H9 (cell line): ENCODE measurements around the gene SPOUT1. TPM values are rescaled to one million over a fixed set of nuclear protein-coding genes. Genes with fewer than 3 reads are reported as not detected.

Experiments
- DNase-seq: peaks from one replicate; pipeline ENCODE4 v3.0.0-alpha.2; 2017
- H2AFZ ChIP-seq: one replicate; pipeline ENCODE4 v1.6.1; 2013; ENCODE audit warnings: mild to moderate bottlenecking, low read length, control low read depth, moderate library complexity
- H2AK5ac ChIP-seq: 2 replicates; pipeline ENCODE4 v1.6.1; 2013; ENCODE audit warnings: low read length, control low read depth, mixed read lengths; ENCODE audit not compliant: insufficient read length
- H2BK120ac ChIP-seq: one replicate; pipeline ENCODE4 v1.6.1; 2013; ENCODE audit warnings: low read depth, mild to moderate bottlenecking, low read length, control low read depth, inconsistent platforms; ENCODE audit not compliant: poor library complexity, severe bottlenecking
- H2BK12ac ChIP-seq: 2 replicates; pipeline ENCODE4 v1.6.1; 2013; ENCODE audit warnings: low read length, control low read depth, mixed read lengths, low read depth; ENCODE audit not compliant: insufficient read length
- H2BK15ac ChIP-seq: 2 replicates; pipeline ENCODE4 v1.6.1; 2013; ENCODE audit warnings: low read depth, low read length, control low read depth
- H2BK20ac ChIP-seq: one replicate; pipeline ENCODE4 v1.6.1; 2013; ENCODE audit warnings: low read depth, mild to moderate bottlenecking, low read length, control low read depth, inconsistent platforms; ENCODE audit not compliant: poor library complexity, severe bottlenecking
- H2BK5ac ChIP-seq: 2 replicates; pipeline ENCODE4 v1.6.1; 2013; ENCODE audit warnings: low read length, control low read depth, mixed read lengths; ENCODE audit not compliant: insufficient read length
- H3K14ac ChIP-seq: 2 replicates; pipeline ENCODE4 v1.6.1; 2013; ENCODE audit warnings: low read length, control low read depth; ENCODE audit not compliant: insufficient read depth
- H3K18ac ChIP-seq: 2 replicates; pipeline ENCODE4 v1.6.1; 2013; ENCODE audit warnings: low read depth, mild to moderate bottlenecking, mixed read lengths, low read length, control low read depth; ENCODE audit not compliant: insufficient read length
- H3K23ac ChIP-seq: 2 replicates; pipeline ENCODE4 v1.6.1; 2013; ENCODE audit warnings: low read length, control low read depth, mixed read lengths, low read depth; ENCODE audit not compliant: insufficient read length
- H3K23me2 ChIP-seq: 2 replicates; pipeline ENCODE4 v1.6.1; 2013; ENCODE audit warnings: low read depth, mild to moderate bottlenecking, mixed read lengths, low read length, control low read depth; ENCODE audit not compliant: insufficient read length, poor library complexity, severe bottlenecking
- H3K27ac ChIP-seq: 2 replicates; pipeline ENCODE4 v1.5.1; 2013; ENCODE audit warnings: low read length, control low read depth, mixed read lengths, low read depth; ENCODE audit not compliant: insufficient read length
- H3K27me3 ChIP-seq: 2 replicates; pipeline ENCODE4 v1.6.1; 2013; ENCODE audit warnings: low read length, control low read depth, inconsistent platforms; ENCODE audit not compliant: insufficient read depth
- H3K4ac ChIP-seq: 2 replicates; pipeline ENCODE4 v1.6.1; 2013; ENCODE audit warnings: low read depth, mild to moderate bottlenecking, control low read depth, inconsistent platforms, low read length, moderate library complexity
- H3K4me1 ChIP-seq: 2 replicates; pipeline ENCODE4 v1.6.1; 2013; ENCODE audit warnings: low read length, control low read depth, inconsistent platforms; ENCODE audit not compliant: insufficient read depth
- H3K4me2 ChIP-seq: 2 replicates; pipeline ENCODE4 v1.6.1; 2013; ENCODE audit warnings: low read length, control low read depth, mixed read lengths; ENCODE audit not compliant: insufficient read length, insufficient read depth
- H3K56ac ChIP-seq: 2 replicates; pipeline ENCODE4 v1.6.1; 2013; ENCODE audit warnings: low read depth, mild to moderate bottlenecking, mixed read lengths, low read length, control low read depth; ENCODE audit not compliant: insufficient read length
- H3K79me1 ChIP-seq: 2 replicates; pipeline ENCODE4 v1.6.1; 2013; ENCODE audit warnings: low read depth, mild to moderate bottlenecking, moderate library complexity, low read length, control low read depth, inconsistent platforms; ENCODE audit not compliant: insufficient read depth, poor library complexity, severe bottlenecking
- H3K79me2 ChIP-seq: 2 replicates; pipeline ENCODE4 v1.6.1; 2013; ENCODE audit warnings: low read length, control low read depth, inconsistent platforms; ENCODE audit not compliant: insufficient read depth
- H3K9ac ChIP-seq: 2 replicates; pipeline ENCODE4 v1.6.1; 2013; ENCODE audit warnings: low read length, control low read depth, mixed read lengths; ENCODE audit not compliant: insufficient read length; ENCODE audit errors: extremely low read depth
- H3K9me3 ChIP-seq: one replicate; pipeline ENCODE4 v1.6.1; 2013; ENCODE audit warnings: low read depth, low read length, inconsistent platforms; ENCODE audit not compliant: control insufficient read depth
- H3T11ph ChIP-seq: one replicate; pipeline ENCODE4 v1.6.1; 2013; ENCODE audit warnings: mild to moderate bottlenecking, low read length, control low read depth, inconsistent platforms
- H4K20me1 ChIP-seq: one replicate; pipeline ENCODE4 v1.6.1; 2013; ENCODE audit not compliant: control insufficient read depth, insufficient read length, insufficient read depth
- H4K5ac ChIP-seq: 2 replicates; pipeline ENCODE4 v1.6.1; 2013; ENCODE audit warnings: low read depth, mild to moderate bottlenecking, mixed read lengths, low read length, control low read depth; ENCODE audit not compliant: insufficient read length
- H4K8ac ChIP-seq: replicated peaks from 2 replicates; pipeline ENCODE4 v1.6.1; 2013; ENCODE audit warnings: low read length, control low read depth, mixed read lengths, low read depth; ENCODE audit not compliant: insufficient read length
- H4K91ac ChIP-seq: 2 replicates; pipeline ENCODE4 v1.6.1; 2013; ENCODE audit warnings: low read depth, mild to moderate bottlenecking, moderate library complexity, mixed read lengths, low read length, control low read depth; ENCODE audit not compliant: insufficient read length
- H3K27ac Mint-ChIP-seq, 3 experiments: 2 replicates in 2 of 3; 3 replicates in 1 of 3; pipeline ENCODE4 v1.8.0; 2020 to 2021; ENCODE audit warnings: mixed read lengths in 3 of 3, mild to moderate bottlenecking in 1 of 3, moderate library complexity in 1 of 3
- H3K27me3 Mint-ChIP-seq: 2 replicates; pipeline ENCODE4 v1.8.0; 2021; ENCODE audit warnings: low read depth, mild to moderate bottlenecking, moderate library complexity, mixed read lengths
- H3K36me3 Mint-ChIP-seq, 3 experiments: 2 replicates in 2 of 3; 3 replicates in 1 of 3; pipeline ENCODE4 v1.8.0; 2020 to 2021; ENCODE audit warnings: low read depth in 3 of 3, mixed read lengths in 3 of 3; ENCODE audit not compliant: insufficient read depth in 1 of 3
- H3K4me1 Mint-ChIP-seq, 2 experiments: 2 replicates each; pipeline ENCODE4 v1.8.0; 2020; ENCODE audit warnings: mixed read lengths in 2 of 2
- H3K4me3 Mint-ChIP-seq, 2 experiments: 2 replicates in 1 of 2; 3 replicates in 1 of 2; pipeline ENCODE4 v1.8.0; 2020 to 2021; ENCODE audit warnings: mild to moderate bottlenecking in 2 of 2, mixed read lengths in 2 of 2, moderate library complexity in 1 of 2
- H3K9me3 Mint-ChIP-seq, 2 experiments: 2 replicates in 1 of 2; 3 replicates in 1 of 2; pipeline ENCODE4 v1.8.0; 2020; ENCODE audit warnings: mild to moderate bottlenecking in 2 of 2, mixed read lengths in 2 of 2, moderate library complexity in 1 of 2
- WGBS: extraction: QIAGEN DNeasy Blood & Tissue Kit; methylation state at CpG from one replicate; pipeline ENCODE4 v1.1.7; 2013; ENCODE audit warnings: missing lambda C conversion rate, low lambda C conversion rate, mixed read lengths; ENCODE audit not compliant: insufficient read length; ENCODE audit errors: extremely low coverage; 5-methylcytosine and 5-hydroxymethylcytosine counted together
- total RNA-seq: library from RNA; stranded (reverse); gene quantifications from 2 replicates; pipeline ENCODE4 v1.2.1, GENCODE V29; 2021
- TF ChIP-seq, protein P1 (sequence below): fragments of 200-600 bp; sonication (generic); conservative IDR thresholded peaks from 3 replicates; pipeline ENCODE4 v1.8.0; 2021; ENCODE audit warnings: antibody characterized with exemption, mild to moderate bottlenecking

Gene SPOUT1
- total RNA-seq, 1 experiment from 2014 or later = 86.3 TPM

DNA sequence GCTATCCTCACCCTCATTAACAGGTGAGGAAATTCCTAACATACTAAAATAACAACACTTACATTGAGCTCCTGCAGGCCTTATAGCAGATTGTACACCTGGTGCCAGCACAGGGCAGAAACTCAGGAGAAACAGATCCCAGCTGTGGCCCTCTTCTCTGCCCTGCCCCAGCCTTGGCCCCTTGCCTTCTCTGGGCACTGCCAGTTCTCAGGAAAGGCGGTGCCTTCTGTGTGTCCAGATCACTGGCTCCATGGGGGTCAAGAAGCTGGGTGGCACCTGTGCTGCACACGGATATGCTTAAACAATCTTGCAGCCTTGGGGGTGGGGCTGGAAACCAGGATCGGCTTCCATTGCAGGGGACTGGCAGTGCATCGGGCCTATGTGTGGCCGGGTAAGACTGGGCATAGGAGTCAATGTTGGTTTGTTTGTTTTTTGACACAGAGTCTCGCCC lies 32.8 kb upstream of the SPOUT1 start:
- H4K20me1 ChIP-seq = peaks cover 4% of the 10 kb centered on the region
- Mint-ChIP-seq H3K4me1 (peaks cover 19 to 22% of the 10 kb centered on the region in 2 experiments), H3K9me3 (no peaks in the 10 kb centered on the region), H3K27me3 (no peaks in the 10 kb centered on the region), H3K4me3 (peak overlapping the region in 1 of 2 experiments; percentile 48; a peak in 1 of 5 replicates), H3K36me3 (no peaks in the 10 kb centered on the region; a peak in 2 of 7 replicates), H3K27ac (peak overlapping the region in 1 of 3 experiments; percentile 87; a peak in 1 of 7 replicates)
- H2BK12ac ChIP-seq = no peak overlapping the region
- no peak overlapping the region for H3K23ac ChIP-seq
- H4K91ac ChIP-seq = no peak overlapping the region
- H3K4me1 ChIP-seq = no peaks in the 10 kb centered on the region
- H3K27me3 ChIP-seq = no peaks in the 10 kb centered on the region
- no peak for DNase-seq
- no peak overlapping the region for H2BK20ac ChIP-seq
- no peak overlapping the region for H3K27ac ChIP-seq
- H2BK5ac ChIP-seq = no peak overlapping the region
- no peaks in the 10 kb centered on the region; the same call in 1 of the 2 replicates for H3K79me2 ChIP-seq
- H4K8ac ChIP-seq = no peak overlapping the region
- H3K56ac ChIP-seq = no peak overlapping the region
- WGBS = no CpG with 5 or more reads among the region's 6 CpGs
- no peak overlapping the region for H2BK15ac ChIP-seq
- no peak overlapping the region for H4K5ac ChIP-seq
- TF ChIP-seq, protein P1, sequence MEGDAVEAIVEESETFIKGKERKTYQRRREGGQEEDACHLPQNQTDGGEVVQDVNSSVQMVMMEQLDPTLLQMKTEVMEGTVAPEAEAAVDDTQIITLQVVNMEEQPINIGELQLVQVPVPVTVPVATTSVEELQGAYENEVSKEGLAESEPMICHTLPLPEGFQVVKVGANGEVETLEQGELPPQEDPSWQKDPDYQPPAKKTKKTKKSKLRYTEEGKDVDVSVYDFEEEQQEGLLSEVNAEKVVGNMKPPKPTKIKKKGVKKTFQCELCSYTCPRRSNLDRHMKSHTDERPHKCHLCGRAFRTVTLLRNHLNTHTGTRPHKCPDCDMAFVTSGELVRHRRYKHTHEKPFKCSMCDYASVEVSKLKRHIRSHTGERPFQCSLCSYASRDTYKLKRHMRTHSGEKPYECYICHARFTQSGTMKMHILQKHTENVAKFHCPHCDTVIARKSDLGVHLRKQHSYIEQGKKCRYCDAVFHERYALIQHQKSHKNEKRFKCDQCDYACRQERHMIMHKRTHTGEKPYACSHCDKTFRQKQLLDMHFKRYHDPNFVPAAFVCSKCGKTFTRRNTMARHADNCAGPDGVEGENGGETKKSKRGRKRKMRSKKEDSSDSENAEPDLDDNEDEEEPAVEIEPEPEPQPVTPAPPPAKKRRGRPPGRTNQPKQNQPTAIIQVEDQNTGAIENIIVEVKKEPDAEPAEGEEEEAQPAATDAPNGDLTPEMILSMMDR = no peak
- no peak overlapping the region for H3K9ac ChIP-seq
- H2BK120ac ChIP-seq = no peak overlapping the region
- no peak overlapping the region for H3K18ac ChIP-seq
- H3T11ph ChIP-seq = no peak overlapping the region
- H3K14ac ChIP-seq = no peak overlapping the region
- H3K4ac ChIP-seq = no peak overlapping the region
- no peak overlapping the region for H3K4me2 ChIP-seq
- H3K23me2 ChIP-seq = no peaks in the 10 kb centered on the region
- no peak overlapping the region for H2AK5ac ChIP-seq
- H3K79me1 ChIP-seq = no peaks in the 10 kb centered on the region
- H3K9me3 ChIP-seq = no peaks in the 10 kb centered on the region
- no peak overlapping the region for H2AFZ ChIP-seq
